H1 (cell line): ENCODE measurements around the gene MAN1C1. TPM values are rescaled to one million over a fixed set of nuclear protein-coding genes. Genes with fewer than 3 reads are reported as not detected.

Source experiments
- CTCF ChIA-PET: fragments of 300-600 bp; sonication (Branson Sonifier 250); formaldehyde crosslinking; loops from one replicate; lab custom pipeline; 2021; ENCODE audit not compliant: partially characterized antibody; lab: Charles Lee
- POLR2A ChIA-PET: fragments of 300-600 bp; sonication (Branson Sonifier 250); formaldehyde crosslinking; loops from one replicate; lab custom pipeline; 2021; ENCODE audit warnings: inconsistent platforms; ENCODE audit not compliant: partially characterized antibody; lab: Charles Lee
- DNase-seq, 2 experiments: peaks; one replicate each; pipeline versions ENCODE4 v3.0.0 to v3.0.0-alpha.2; 2010 to 2022; ENCODE audit warnings: low spot score in 2 of 2, low read depth in 1 of 2, mixed read lengths in 1 of 2
- FAIRE-seq: peaks from 2 replicates; lab custom pipeline; 2011; peaks lifted over from hg19 to GRCh38; lab: Jason Lieb, UNC
- H2AFZ ChIP-seq: 2 replicates; pipeline ENCODE4 v1.8.1; 2012; ENCODE audit warnings: low read length, inconsistent platforms
- H2AK5ac ChIP-seq: 2 replicates; pipeline ENCODE4 v1.6.1; 2013; ENCODE audit warnings: low read depth, low read length
- H2BK120ac ChIP-seq: replicated peaks from 2 replicates; pipeline ENCODE3; 2013; ENCODE audit warnings: low read depth, low read length, inconsistent platforms
- H2BK12ac ChIP-seq: 2 replicates; pipeline ENCODE4 v1.6.1; 2013; ENCODE audit warnings: low read depth, low read length
- H2BK15ac ChIP-seq: 2 replicates; pipeline ENCODE4 v1.6.1; 2013; ENCODE audit warnings: low read length
- H2BK20ac ChIP-seq: 2 replicates; pipeline ENCODE4 v1.6.1; 2013; ENCODE audit warnings: low read length
- H2BK5ac ChIP-seq: 2 replicates; pipeline ENCODE4 v1.6.1; 2013; ENCODE audit warnings: low read depth, low read length
- H3K14ac ChIP-seq: 2 replicates; pipeline ENCODE4 v1.6.1; 2013; ENCODE audit warnings: inconsistent platforms; ENCODE audit not compliant: insufficient read length
- H3K18ac ChIP-seq: 2 replicates; pipeline ENCODE4 v1.6.1; 2013; ENCODE audit warnings: low read length; ENCODE audit errors: extremely low read depth
- H3K23ac ChIP-seq: 2 replicates; pipeline ENCODE4 v1.6.1; 2013; ENCODE audit warnings: inconsistent platforms; ENCODE audit not compliant: insufficient read length
- H3K23me2 ChIP-seq: 2 replicates; pipeline ENCODE4 v1.6.1; 2013; ENCODE audit warnings: low read depth, low read length
- H3K27ac ChIP-seq: 2 replicates; pipeline ENCODE4 v1.6.1; 2011; ENCODE audit warnings: low read depth, low read length, inconsistent platforms
- H3K27me3 ChIP-seq, 4 experiments: replicated peaks in 1 of 4; 1 replicate in 1 of 4; 2 replicates in 3 of 4; pipeline versions ENCODE4 v1.6.1 to v1.8.1; 2011 to 2013; ENCODE audit warnings: low read length in 3 of 4, mild to moderate bottlenecking in 3 of 4, inconsistent platforms in 2 of 4, mixed read lengths in 2 of 4, moderate library complexity in 1 of 4; ENCODE audit not compliant: control insufficient read depth in 3 of 4, insufficient read depth in 3 of 4; ENCODE audit errors: extremely low read depth in 1 of 4
- H3K36me3 ChIP-seq, 4 experiments: 2 replicates each; pipeline versions ENCODE4 v1.6.1 to v1.8.1; 2011 to 2013; ENCODE audit warnings: mild to moderate bottlenecking in 4 of 4, low read length in 3 of 4, moderate library complexity in 2 of 4, control low read depth in 1 of 4, inconsistent platforms in 1 of 4; ENCODE audit not compliant: insufficient read depth in 4 of 4, control insufficient read depth in 2 of 4
- H3K4ac ChIP-seq: replicated peaks from 2 replicates; pipeline ENCODE3; 2013; ENCODE audit warnings: low read length, low read depth, mixed read lengths, inconsistent platforms; ENCODE audit not compliant: insufficient read length
- H3K4me1 ChIP-seq, 4 experiments: replicated peaks in 1 of 4; 1 replicate in 1 of 4; 2 replicates in 3 of 4; pipeline versions ENCODE4 v1.6.1 to v1.8.1; 2011 to 2013; ENCODE audit warnings: low read length in 3 of 4, inconsistent platforms in 2 of 4, mixed read lengths in 1 of 4; ENCODE audit not compliant: insufficient read depth in 4 of 4, control insufficient read depth in 3 of 4
- H3K4me2 ChIP-seq, 2 experiments: 2 replicates each; pipeline versions ENCODE4 v1.6.1 to v1.8.1; 2011 to 2013; ENCODE audit warnings: low read depth in 2 of 2, low read length in 2 of 2, control low read depth in 1 of 2, inconsistent platforms in 1 of 2, mild to moderate bottlenecking in 1 of 2; ENCODE audit not compliant: insufficient read depth in 1 of 2
- H3K4me3 ChIP-seq, 4 experiments: fragments of 200-600, 300-600 bp in 1 of 4; sonication (generic), shearing (Covaris generic), sonication (Bioruptor Twin) in 1 of 4; 2 replicates each; pipeline versions ENCODE4 v1.5.1 to v1.8.1; 2011 to 2016; ENCODE audit warnings: low read length in 4 of 4, low read depth in 3 of 4, control low read depth in 2 of 4, inconsistent platforms in 2 of 4, mild to moderate bottlenecking in 2 of 4, mixed read lengths in 1 of 4, moderate library complexity in 1 of 4; ENCODE audit not compliant: insufficient read depth in 2 of 4; ENCODE audit errors: extremely low read depth in 1 of 4
- H3K56ac ChIP-seq: replicated peaks from 2 replicates; pipeline ENCODE3; 2013; ENCODE audit warnings: low read depth, mild to moderate bottlenecking, mixed read lengths, low read length, inconsistent platforms; ENCODE audit not compliant: insufficient read length
- H3K79me1 ChIP-seq: 2 replicates; pipeline ENCODE4 v1.6.1; 2013; ENCODE audit warnings: low read depth, low read length, control low read depth
- H3K79me2 ChIP-seq, 2 experiments: 2 replicates each; pipeline versions ENCODE4 v1.6.1 to v1.8.1; 2012 to 2013; ENCODE audit warnings: low read length in 2 of 2, mild to moderate bottlenecking in 2 of 2, inconsistent platforms in 1 of 2; ENCODE audit not compliant: insufficient read depth in 2 of 2, control insufficient read depth in 1 of 2
- H3K9ac ChIP-seq, 4 experiments: replicated peaks in 1 of 4; 1 replicate in 1 of 4; 2 replicates in 3 of 4; pipeline versions ENCODE4 v1.6.1 to v1.8.1; 2011 to 2013; ENCODE audit warnings: low read depth in 3 of 4, low read length in 3 of 4, control low read depth in 2 of 4, mild to moderate bottlenecking in 2 of 4, moderate library complexity in 2 of 4, inconsistent platforms in 1 of 4; ENCODE audit errors: extremely low read depth in 1 of 4
- H3K9me3 ChIP-seq, 2 experiments: 2 replicates each; pipeline versions ENCODE4 v1.6.1 to v1.8.1; 2012 to 2013; ENCODE audit warnings: mild to moderate bottlenecking in 2 of 2, moderate library complexity in 2 of 2, control low read depth in 1 of 2, inconsistent platforms in 1 of 2, low read depth in 1 of 2, low read length in 1 of 2, mixed read lengths in 1 of 2; ENCODE audit not compliant: insufficient read depth in 2 of 2
- H4K20me1 ChIP-seq, 2 experiments: replicated peaks in 1 of 2; 2 replicates each; pipeline versions ENCODE3 to v1.8.1; 2011 to 2013; ENCODE audit warnings: inconsistent platforms in 2 of 2, low read length in 2 of 2, mild to moderate bottlenecking in 1 of 2; ENCODE audit not compliant: insufficient read depth in 2 of 2, control insufficient read depth in 1 of 2
- H4K5ac ChIP-seq: 2 replicates; pipeline ENCODE4 v1.6.1; 2013; ENCODE audit warnings: low read length, low read depth, mixed read lengths, inconsistent platforms; ENCODE audit not compliant: insufficient read length
- H4K8ac ChIP-seq: 2 replicates; pipeline ENCODE4 v1.8.0; 2013; ENCODE audit warnings: mild to moderate bottlenecking, moderate library complexity, low read length, inconsistent platforms; ENCODE audit not compliant: insufficient read depth; ENCODE audit errors: extremely low read depth
- H4K91ac ChIP-seq: replicated peaks from 2 replicates; pipeline ENCODE3; 2013; ENCODE audit warnings: low read length, mixed read lengths, inconsistent platforms; ENCODE audit not compliant: insufficient read length
- CBX8 ChIP-seq: fragments of 300-800, 300-1000 bp; sonication (generic); IDR thresholded peaks from 2 replicates; pipeline ENCODE4 v1.7.1; 2016; ENCODE audit warnings: low read depth, low read length, borderline replicate concordance
- GABPA ChIP-seq: IDR thresholded peaks from 2 replicates; pipeline ENCODE4 v1.6.1; 2011; ENCODE audit warnings: mild to moderate bottlenecking, low read length, moderate library complexity, borderline replicate concordance; ENCODE audit not compliant: insufficient read depth
- KDM1A ChIP-seq: fragments of 200-600, 300-600 bp; sonication (generic); IDR thresholded peaks from 2 replicates; pipeline ENCODE4 v1.7.1; 2016; ENCODE audit warnings: mild to moderate bottlenecking, low read length, borderline replicate concordance
- WGBS, 2 experiments: shearing (Covaris generic) in 1 of 2; methylation state at CpG; one replicate each; pipeline versions ENCODE4 v1.1.6 to v1.1.7; 2013 to 2015; ENCODE audit warnings: low lambda C conversion rate in 2 of 2, mixed read lengths in 2 of 2, inconsistent platforms in 1 of 2, low coverage in 1 of 2, missing lambda C conversion rate in 1 of 2; ENCODE audit not compliant: insufficient replicate concordance in 2 of 2, insufficient coverage in 1 of 2, insufficient read length in 1 of 2; ENCODE audit errors: extremely low coverage in 1 of 2, missing lambda C conversion rate in 1 of 2; 5-methylcytosine and 5-hydroxymethylcytosine counted together
- polyA plus RNA-seq, 7 experiments: library from polyadenylated mRNA; depleted of rRNA in 3 of 7; stranded (reverse) in 5 of 7; unstranded in 2 of 7; fragments of >200 nt in 5 of 7; fragments of 200-250 nt in 2 of 7; gene quantifications; 1 replicate in 5 of 7; 2 replicates in 1 of 7; 4 replicates in 1 of 7; pipeline versions ENCODE4 v1.2.1 to v1.2.3, GENCODE V29; 2011 to 2013; ENCODE audit warnings: missing spikeins in 2 of 7, mixed read lengths in 2 of 7
- total RNA-seq: library from RNA; stranded (reverse); fragmentation: NEBNext Ultra II Directional; extraction: Animal tissue kit (Norgen Biotek cat#: 25700); gene quantifications from 2 replicates; pipeline ENCODE4 v1.2.1, GENCODE V29; 2021

MAN1C1 gene
- total and polyA plus RNA-seq, 2 of the 8 experiments (the other 6 are each of a cell fraction or from before 2014, with no cell fraction given) = 7.8 to 15.2 TPM

GRCh38 chr1:25673456-25673855 is 56.9 kb downstream of the MAN1C1 start:
- Histone ChIP-seq H3K4me2 (no peak overlapping the region), H3K79me1 (no peaks in the 10 kb centered on the region; the same call in 1 of the 2 replicates), H2BK5ac (no peak overlapping the region), H2AK5ac (no peak overlapping the region), H3K4ac (no peak overlapping the region), H3K4me1 (peaks cover 1 to 10% (median 4%) of the 10 kb centered on the region in 4 experiments; a peak in 5 of 7 replicates), H4K5ac (no peak overlapping the region), H3K4me3 (no peak overlapping the region), H3K9me3 (0 out of 4 replicates have a peak, but pooled peaks cover 0 to 3% of the 10 kb centered on the region in 2 experiments), H2BK12ac (no peak overlapping the region), H3K56ac (no peak overlapping the region), H4K91ac (no peak overlapping the region), H4K8ac (no peak overlapping the region), H3K79me2 (no peaks in the 10 kb centered on the region), H3K27me3 (no peaks in the 10 kb centered on the region), H2BK120ac (no peak overlapping the region), H3K23me2 (no peaks in the 10 kb centered on the region), H2BK15ac (no peak overlapping the region), H3K23ac (no peak overlapping the region), H2AFZ (no peak overlapping the region), H3K27ac (no peak overlapping the region), H3K36me3 (no peaks in the 10 kb centered on the region), H4K20me1 (no peaks in the 10 kb centered on the region), H2BK20ac (no peak overlapping the region), H3K9ac (no peak overlapping the region), H3K18ac (no peak overlapping the region), H3K14ac (no peak overlapping the region)
- TF ChIP-seq GABPA (no peak), CBX8 (no peak), KDM1A (peak; percentile 46; the same call in 1 of the 2 replicates)
- 90% methylated on average over 3 of the region's 3 CpGs; no CpG with 5 or more reads in 1 of the 2 experiments for WGBS, 2 experiments
- DNase-seq (no peak), FAIRE-seq (no peak)
- CTCF ChIA-PET = interaction anchor here (1.2 to 1.6 kb wide), 3 partner anchors 9 to 19 kb away, joined by 3 to 7 read pairs (median 4); no protein-coding TSS in a partner anchor
- POLR2A ChIA-PET = interaction anchor here (0.6 to 1.0 kb wide), 2 partner anchors 16 to 128 kb away, joined by 3 read pairs; no protein-coding TSS in a partner anchor
